Omental fat pad (tissue), 4 donors: ENCODE data around the gene CLDN10. TPM values are rescaled to one million over a fixed set of nuclear protein-coding genes. Genes with fewer than 3 reads are reported as not detected.

Experiments
- ATAC-seq: fragments of 150-250 bp; one replicate; pipeline ENCODE4 v1.9.1; 2016; ENCODE audit warnings: mild to moderate bottlenecking, moderate library complexity; ENCODE audit not compliant: low FRiP score
- DNase-seq: peaks from one replicate; pipeline ENCODE4 v3.0.0-alpha.2; 2019; ENCODE audit warnings: low spot score
- total RNA-seq, 4 donors: library from RNA; depleted of rRNA; stranded (reverse); fragments of >200 nt; gene quantifications; one replicate each; pipeline ENCODE4 v1.1.0, GENCODE V29; 2016
- TF ChIP-seq, protein P1 (sequence below), 3 donors: fragments of 450-650 bp; IDR thresholded peaks; one replicate each; pipeline ENCODE4 v1.5.1; 2016 to 2017; ENCODE audit warnings: antibody characterized with exemption in 3 of 3, mild to moderate bottlenecking in 3 of 3, moderate library complexity in 2 of 3

Gene CLDN10
- total RNA-seq, 4 donors from 2014 or later = 0.47 to 0.69 TPM; not detected in 2

DNA sequence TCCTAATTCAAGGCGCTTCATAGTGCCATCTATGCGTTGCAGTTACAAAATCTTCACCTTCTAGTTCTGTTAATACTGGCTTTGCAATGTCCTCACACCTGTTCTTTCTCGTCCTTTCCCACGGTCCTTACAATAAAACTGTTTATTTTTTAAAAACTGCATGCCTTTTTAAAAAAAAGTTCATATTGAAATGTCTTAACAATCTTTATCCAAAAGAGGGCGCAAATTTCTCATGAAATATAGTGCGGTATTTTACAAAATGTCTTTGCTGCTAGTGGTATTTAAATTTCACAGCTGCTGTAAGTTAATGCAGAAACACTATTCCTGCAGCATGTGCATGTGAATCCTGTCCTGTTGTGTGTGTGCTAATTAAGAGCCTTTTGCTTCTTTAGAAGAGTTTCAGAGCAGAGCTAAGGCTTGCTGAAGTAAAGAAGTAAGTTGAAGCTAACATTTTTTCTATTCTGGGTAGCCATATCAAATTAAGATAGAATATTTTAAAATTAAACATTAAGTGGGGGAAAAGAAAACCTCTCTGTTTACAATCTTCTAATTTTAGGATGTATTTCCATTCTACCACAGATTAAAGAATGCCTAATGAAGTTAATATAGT lies 15.8 kb upstream of the CLDN10 start:
- TF ChIP-seq, protein P1, sequence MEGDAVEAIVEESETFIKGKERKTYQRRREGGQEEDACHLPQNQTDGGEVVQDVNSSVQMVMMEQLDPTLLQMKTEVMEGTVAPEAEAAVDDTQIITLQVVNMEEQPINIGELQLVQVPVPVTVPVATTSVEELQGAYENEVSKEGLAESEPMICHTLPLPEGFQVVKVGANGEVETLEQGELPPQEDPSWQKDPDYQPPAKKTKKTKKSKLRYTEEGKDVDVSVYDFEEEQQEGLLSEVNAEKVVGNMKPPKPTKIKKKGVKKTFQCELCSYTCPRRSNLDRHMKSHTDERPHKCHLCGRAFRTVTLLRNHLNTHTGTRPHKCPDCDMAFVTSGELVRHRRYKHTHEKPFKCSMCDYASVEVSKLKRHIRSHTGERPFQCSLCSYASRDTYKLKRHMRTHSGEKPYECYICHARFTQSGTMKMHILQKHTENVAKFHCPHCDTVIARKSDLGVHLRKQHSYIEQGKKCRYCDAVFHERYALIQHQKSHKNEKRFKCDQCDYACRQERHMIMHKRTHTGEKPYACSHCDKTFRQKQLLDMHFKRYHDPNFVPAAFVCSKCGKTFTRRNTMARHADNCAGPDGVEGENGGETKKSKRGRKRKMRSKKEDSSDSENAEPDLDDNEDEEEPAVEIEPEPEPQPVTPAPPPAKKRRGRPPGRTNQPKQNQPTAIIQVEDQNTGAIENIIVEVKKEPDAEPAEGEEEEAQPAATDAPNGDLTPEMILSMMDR (IDR thresholded peaks at IDR 0.05) = no peak
- DNase-seq = no peak
- ATAC-seq = no peak

DNA sequence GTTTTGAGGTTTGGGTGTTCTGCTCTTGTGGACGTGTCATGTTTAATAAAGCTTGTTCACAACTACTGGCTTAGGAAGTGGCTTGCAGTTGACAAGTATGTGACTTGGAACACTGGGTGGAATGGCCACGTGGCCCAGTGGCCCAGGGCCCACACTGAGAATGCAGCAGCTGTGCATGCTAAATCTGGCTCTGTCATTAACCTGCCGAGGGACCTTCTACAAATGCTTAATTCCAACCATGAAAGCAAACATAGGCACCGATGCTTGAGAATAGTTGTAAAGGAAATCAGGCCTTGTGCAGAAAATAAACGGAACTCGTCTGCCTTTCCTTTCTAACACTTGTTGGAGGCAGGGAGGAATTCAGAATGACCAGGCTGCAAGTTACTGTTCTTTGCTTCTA lies 11.6 kb upstream of the CLDN10 start:
- TF ChIP-seq, protein P1 (IDR thresholded peaks at IDR 0.05) = no peak
- DNase-seq (no peak), ATAC-seq (no peak)

DNA sequence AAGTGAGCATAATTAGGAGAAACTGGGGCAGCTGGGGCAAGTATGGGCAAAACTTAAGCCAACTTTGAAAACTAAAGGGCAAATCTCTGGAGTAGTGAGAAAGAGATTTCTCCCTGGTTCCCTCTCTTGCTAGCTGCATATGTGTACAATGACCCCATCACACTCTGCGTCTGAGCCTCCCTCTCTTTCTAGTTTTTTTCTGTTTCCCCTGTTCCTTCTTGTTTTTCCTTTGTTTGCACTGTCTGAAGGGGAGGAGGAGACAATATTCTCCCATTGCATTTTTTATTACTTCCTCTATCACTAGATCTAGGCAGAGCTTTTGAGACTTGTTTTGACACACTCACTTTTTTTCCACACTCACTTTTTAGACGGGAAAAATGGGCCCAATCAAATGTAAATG lies 11.2 kb upstream of the CLDN10 start:
- DNase-seq = no peak
- no peak for ATAC-seq
- TF ChIP-seq, protein P1 (IDR thresholded peaks at IDR 0.05) = no peak

DNA sequence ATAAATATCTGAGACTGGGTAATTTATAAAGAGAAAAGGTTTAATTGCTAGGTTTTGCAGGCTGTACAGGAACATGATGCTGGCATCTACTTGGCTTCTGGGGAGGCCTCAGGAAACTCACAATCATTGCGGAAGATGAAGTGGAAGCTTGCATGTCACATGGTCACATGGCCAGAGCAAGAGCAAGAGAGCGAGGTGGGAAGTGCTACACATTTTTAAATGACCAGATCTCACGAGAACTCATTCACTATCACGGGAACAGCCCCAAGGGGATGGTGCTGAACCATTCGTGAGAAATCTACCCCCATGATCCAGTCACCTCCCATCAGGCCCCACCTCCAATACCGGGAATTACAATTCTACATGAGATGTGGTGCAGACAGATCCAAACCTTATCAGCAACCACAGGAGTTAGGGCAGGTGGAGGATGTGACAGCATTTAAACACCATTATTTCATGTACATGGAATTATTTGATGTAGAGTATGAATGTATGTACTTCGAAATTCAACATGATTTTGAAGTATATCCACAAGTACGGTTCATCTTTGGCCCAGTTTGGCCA lies 10.5 kb upstream of the CLDN10 start:
- no peak for DNase-seq
- TF ChIP-seq, protein P1 (IDR thresholded peaks at IDR 0.05) = no peak
- no peak for ATAC-seq

DNA sequence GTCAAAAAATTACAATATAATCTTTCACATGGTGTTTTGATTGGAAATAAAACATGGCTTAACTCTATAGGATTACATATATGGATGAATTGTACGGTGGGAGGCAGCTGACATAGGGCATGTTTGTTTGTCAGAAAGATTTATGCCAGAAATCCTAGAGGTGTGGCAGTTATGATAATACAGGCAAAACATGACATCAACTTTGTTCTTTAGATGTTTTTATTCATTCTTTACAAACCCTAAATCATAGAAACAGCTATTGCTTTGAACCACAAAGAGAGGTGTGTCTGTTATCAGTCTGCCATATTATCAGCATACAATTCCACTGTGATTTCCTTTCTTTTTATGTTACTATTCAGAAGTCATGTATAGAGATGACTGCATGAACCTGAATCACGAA lies 8.2 kb upstream of the CLDN10 start:
- TF ChIP-seq, protein P1 (IDR thresholded peaks at IDR 0.05) = no peak
- no peak for ATAC-seq
- DNase-seq = no peak

DNA sequence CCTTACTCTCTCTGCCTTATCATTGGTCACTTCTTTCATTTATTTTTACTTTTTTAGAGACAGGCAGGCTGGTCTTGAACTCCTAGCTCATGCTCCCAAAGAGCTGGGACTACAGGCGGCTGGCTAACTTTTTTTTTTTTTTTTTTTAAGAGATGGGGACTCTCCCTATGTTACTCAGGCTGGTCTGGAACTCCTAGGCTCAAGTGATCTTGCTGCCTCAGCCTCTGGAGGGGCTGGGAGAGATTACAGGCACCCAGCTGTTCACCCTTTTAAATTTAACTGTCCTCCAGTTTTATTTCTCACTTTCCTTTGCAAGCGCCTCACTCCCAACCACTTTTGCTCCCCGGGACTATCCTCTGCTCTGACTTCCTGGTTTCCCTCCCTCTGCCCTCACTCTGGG lies 5.6 kb upstream of the CLDN10 start:
- ATAC-seq = no peak
- TF ChIP-seq, protein P1 (IDR thresholded peaks at IDR 0.05) = no peak
- no peak for DNase-seq

DNA sequence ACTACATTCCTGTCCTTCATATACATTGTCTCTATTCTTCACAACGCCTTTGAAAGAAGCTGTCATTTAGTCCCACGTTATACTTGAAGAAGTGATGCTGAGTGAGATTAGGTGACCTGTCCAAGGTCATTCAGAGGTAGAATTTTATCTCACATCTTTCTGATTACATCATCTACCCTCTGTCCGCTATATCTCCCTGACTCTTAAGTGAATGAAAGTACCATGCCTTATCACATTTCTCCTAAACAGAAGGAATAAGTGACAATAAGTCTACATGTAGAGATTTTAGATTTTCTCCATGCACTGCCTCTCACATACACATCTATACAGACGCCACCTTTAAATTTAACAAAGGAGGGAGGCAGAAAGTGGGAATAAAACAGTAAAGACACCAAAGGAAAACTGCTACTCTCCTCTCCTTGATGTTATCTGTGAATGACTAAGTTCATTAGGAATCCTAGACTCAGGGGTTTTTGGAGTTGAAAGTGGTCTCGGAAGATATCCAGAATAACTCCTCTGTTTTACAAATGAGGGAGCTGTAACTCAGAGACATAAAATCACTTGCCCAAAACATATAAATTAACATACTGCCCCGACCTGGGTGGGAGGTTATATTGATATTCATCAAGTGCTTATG lies 4.9 kb upstream of the CLDN10 start:
- DNase-seq = no peak
- TF ChIP-seq, protein P1 (IDR thresholded peaks at IDR 0.05) = no peak
- no peak for ATAC-seq
